NCI-H748 treated with DMSO at 0.1 percent for 48 hours (cell line): ENCODE measurements around the gene KRT81.
"Not testable (repeated sequence)": the region's sequence is repeated elsewhere in the genome, so short reads cannot be mapped to it uniquely, and the experiment has no call there.

Experiments used
- DNase-seq: peaks from one replicate; lab custom pipeline; 2025; lab: John Stamatoyannopoulos, UW

Gene KRT81

DNA sequence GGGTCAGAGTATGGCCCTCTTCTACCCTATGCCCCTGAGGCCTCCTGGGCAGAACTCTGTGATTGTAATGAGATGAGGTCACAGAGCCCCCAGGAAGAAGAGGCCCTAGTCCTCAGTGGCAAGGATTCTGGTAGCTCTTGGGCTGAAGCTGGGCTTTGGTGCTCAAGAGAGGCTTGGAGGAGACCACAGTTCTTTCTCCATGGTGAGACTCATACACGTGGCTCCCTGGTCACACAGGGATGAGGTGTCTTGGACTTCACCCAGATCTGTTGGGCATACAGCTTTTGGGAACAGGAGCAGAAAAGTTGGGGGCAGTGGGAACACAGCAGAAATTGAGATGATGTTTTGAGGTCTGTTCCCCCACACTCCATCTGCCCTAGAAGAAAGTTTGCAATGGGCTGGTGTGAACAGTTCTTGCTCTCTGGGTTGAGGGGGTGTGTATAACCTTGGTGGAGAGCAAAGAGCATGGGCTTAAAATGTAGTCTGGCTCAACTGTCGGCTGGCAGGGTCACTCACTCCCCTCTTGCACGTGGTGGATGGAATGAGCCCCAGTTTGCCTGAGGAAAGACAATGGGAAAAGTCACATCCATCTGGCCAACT, 16.7 kb downstream of the KRT81 start, which contains the start of gene KRT86:
Gene KRT86, plus strand, starts transcription at position 125 of the 600 bp plus-strand sequence. CDS start 27,272 bp downstream, outside the sequence.
- DNase-seq = no peak

- no peak for DNase-seq
Measured at GRCh38 chr12:52271158-52271557, 20.2 kb downstream of the KRT81 start.

- DNase-seq = no peak
Measured at GRCh38 chr12:52270541-52271070, 20.7 kb downstream of the KRT81 start.

DNA sequence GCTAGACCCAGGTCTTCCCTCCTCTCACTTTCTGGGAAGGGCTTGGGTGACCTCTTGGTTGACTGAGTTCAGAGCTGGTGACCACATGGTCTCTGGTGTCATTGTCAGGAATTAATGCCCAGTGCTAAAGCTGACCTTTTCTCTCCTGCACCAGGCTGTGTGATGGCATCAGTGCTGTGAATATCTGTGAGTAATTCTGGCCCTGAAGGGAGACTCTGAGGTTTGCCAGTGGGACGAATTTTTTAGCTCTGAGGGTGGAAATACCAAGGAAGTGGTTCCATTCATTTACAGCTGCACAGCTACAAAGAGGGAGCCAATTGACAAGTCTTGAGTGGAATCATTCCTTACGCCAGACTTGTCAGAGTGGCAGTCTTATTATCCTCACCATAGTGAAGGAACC, 23.1 kb downstream of the KRT81 start:
- DNase-seq = no peak

DNA sequence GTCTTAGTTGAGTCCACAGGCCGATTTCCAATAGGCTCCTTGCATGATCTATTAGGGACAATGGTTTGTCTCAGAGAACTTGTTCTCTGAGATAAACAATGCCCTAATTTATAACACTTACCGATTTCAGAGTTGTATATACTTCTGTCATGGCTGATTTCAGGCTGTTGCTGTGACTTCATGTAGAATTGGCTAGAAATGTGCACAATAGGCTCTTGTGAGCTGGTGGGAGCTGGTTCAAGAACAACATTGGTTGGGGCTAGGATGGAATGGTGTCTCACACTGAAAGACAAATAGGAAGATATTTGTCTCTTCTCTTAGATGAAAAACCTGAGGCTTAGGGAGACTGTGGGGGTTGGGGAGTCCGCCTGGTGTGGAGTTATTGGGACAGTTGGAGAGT, 23.6 kb downstream of the KRT81 start:
- DNase-seq = no peak

- DNase-seq = no peak
Measured at GRCh38 chr12:52267266-52267665, 24.1 kb downstream of the KRT81 start.

- DNase-seq = no peak
Measured at GRCh38 chr12:52266514-52266913, 24.8 kb downstream of the KRT81 start.

GRCh38 chr12:52264435-52264825, 26.9 kb downstream of the KRT81 start:
- no peak for DNase-seq

GRCh38 chr12:52263761-52264434, 27.4 kb downstream of the KRT81 start:
- no peak for DNase-seq

DNA sequence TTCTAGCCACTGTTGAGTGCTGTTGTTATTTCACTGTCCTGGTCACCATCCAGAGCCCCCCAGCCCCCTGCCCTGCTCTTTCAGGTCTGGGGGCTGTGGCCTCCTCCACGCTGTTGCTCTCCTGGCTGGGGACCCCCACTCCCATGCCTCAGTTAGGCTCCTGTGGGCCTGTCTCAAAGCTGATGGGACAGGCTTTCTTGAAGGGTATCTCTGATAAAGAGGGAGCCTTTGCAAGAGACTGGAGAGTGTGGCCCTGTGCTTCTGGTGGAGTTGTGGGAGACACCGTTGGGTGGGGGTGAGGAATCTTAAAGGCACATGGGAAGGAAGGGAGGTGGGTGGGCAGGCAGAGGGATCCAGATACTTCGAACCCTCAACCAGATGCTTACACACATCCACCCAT, 29.0 kb downstream of the KRT81 start:
- DNase-seq = no peak

- DNase-seq = no peak
Measured at GRCh38 chr12:52261208-52261484, 30.2 kb downstream of the KRT81 start.

DNA sequence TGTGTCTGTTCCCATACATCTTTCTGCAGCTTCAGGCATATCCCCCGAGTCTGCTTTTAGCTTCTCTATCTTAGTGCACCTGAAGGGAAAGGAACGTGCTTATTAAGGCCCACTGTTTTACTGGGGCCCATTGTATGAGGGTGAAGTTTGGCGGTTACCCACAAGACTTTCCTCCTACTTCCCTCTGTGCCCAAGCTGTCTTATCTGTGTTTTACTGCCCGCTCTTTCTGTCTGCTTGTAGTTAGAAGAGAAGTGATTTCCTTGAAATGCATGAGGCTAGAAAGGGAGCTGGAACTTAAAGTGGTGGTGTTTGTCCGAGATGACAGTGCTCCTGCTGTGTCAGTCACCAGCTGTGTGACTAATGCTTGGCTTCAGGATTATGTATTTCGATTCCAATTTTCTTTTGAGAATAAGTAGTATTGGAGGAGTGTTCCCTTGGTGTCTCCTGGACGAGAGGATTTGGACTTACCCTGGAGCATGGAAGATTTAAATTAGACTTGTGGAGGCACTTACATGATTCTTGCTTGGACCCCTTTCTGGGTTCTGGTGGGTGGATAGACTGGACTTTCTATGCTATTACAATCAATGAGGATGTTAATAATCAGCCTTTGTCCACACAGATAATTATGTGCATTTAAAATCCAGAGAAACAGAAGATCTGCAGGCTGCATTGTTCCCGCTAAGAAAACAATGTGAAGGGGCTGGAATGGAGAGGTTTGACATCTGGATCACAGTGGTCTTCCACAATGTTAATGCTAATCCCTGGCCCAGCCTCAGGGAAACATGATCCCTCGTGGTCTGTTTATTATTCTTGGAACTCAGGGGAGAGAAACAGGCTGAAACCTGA, 30.8 kb downstream of the KRT81 start:
- DNase-seq = no peak

DNA sequence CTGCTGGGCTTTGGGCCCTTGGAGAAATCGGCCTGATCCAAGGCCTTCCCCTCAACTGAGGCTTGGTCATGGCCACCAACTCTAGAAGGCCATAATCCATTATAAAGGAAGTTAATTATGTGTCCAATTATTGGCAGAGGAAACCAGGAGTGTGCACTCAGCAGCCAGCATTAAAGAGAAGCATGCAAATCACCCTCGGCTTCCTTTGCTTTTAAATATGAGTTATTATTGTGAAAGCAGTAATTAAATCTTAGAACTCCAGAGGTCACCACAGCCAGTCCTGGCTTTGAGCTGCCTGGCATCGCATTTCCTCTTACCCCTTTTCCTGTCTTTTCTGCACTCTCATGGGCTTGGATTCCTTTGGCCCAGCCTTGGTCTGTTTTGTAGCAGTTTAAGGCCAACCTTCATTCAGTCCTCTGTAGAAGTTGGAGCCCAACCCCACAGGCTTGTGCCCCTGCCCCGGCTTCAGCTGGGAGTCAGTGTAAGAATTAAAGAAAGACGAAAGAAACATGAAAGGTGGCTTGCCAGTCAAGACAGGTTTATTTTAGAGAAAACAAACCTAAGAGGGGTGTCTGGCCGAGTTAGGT, 31.6 kb downstream of the KRT81 start:
- no peak for DNase-seq

DNA sequence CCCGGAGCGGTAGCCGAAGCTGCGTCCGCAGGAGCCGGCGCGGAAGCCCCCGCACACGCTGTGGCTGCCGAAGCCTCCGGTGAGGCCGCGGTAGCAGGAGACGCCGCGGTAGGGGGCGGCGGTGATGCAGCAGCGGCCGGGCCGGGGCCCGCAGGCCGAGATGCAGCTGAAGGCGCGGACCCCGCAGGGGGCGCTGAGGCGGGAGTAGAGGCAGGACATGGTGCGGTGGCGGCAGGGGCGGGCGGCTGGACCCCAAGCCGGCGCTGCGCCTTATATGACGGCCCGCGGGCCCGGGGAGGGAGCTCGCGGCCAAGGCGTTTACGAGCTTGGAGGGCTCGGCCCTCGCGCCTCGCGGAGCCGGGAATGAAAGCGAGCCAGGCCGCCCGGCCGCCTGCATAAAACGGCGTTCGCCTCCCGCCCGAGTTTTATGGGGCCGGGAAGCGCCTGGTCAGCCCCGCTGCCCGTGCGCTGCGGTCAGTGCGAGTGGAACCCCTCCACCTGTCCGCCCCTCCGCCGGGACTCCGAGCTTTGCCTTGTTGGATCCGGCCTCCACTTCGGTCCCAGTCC, 32.9 kb downstream of the KRT81 start:
- DNase-seq = no peak

GRCh38 chr12:52257922-52258321, 33.4 kb downstream of the KRT81 start:
- not testable (repeated sequence) for DNase-seq

DNA sequence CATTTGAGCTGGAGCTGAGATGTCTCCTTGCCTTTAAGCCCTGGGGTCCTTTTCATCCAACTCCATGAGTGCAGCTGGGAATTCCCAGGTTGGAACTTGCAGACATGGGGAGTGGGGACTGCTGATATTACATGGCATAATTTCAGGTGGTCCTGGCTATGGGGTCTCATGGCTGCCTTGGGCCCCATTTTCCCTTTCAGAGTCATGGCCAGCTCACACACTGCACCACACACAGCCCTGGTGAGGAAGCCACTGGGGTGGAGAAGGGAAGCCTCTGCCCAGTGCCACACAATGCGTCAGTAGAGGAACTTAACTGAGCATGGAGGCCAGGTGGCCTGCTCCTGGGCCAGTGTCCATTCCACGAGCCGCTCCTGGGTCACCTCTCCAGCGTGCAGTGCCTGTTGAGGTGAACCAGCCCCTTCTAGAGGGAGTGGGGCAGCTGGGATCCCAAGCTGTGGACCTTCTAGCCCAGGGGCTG, 34.2 kb downstream of the KRT81 start:
- DNase-seq = no peak

- DNase-seq = no peak
Measured at GRCh38 chr12:52256584-52256935, 34.8 kb downstream of the KRT81 start.

GRCh38 chr12:52255926-52256583, 35.3 kb downstream of the KRT81 start:
- no peak for DNase-seq

DNA sequence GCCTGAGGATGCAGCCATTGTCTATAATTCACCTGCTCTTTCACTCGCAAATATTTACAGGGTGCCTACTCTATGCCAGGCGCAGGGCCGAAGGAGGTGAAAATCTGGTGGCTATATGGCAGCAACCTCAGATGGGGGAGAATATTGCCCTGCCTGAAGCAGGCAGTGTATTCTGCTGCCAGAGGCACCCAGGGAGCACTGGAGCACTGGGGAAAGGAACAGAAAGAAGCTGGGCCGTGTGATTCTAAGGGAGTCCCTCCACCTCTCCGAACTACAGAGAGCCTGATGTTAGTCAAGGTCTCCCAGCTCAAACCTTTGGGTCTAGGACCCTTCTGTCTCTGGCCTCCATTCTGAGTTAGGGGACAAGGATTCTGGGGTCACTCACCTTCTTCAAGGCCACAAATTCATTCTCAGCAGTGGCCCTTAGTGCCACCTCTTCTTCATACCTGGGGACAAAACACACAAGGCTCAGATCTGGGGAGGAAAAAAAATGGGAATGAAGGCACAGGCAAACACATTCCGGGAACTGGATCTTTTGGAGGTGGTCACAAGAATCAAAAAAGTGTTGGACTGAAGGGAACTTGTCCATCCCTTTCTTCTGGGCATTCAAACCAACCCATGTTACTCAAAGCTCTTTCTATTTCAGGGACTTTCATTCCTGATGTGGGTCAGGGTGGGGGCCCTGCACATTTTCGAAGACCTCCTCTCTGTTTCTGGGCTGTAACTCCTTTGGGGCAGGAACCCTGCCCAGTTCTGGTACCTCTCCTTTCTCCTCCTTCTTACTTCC, 36.2 kb downstream of the KRT81 start:
- DNase-seq = no peak

DNA sequence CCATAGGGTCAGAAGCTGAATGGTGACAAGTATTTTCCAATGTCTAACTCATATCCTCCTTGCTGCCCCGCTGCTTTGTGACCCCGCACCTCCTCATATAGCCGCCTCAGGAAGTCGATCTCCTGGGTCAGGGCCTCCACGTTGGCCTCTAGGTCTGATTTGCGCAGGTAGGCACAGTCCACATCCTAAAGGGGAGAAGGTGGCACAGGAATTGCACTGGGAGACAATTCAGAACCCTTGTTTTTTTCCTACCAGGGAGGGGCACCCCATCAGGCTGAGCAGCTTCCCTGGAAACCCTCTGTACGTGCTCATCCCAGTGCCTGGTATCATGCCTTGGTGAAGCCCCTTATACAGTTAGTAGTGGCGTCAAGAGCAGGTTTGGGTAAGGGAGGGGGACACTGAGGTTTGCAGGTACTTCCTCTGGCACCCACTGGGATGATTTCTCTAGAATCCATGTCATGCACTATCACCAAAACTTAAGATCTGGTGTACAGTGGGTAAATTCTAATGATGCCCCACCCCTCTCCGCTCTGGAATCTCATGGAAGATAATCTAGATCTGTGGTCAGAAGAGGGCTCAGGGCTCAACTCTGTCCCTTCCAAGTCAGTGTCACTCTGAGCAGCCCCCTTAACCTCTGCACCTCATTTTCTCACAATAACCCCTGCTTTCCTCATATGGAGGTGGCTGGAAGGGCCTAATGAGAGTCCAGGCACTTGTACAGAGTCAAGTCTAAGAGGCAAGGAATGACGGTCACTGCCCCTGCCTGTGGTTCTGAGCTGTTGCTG, 37.0 kb downstream of the KRT81 start:
- no peak for DNase-seq
